Stimulated activated CD8-positive, alpha-beta memory T cell treated with anti-CD3 and anti-CD28 coated beads, Interleukin-4, amount 100 ng/mL, for 48 hours (primary cell): ENCODE measurements around the gene SRGAP2C.
"Not testable (repeated sequence)": the region's sequence is repeated elsewhere in the genome, so short reads cannot be mapped to it uniquely, and the experiment has no call there.

ENCODE experiments used
- DNase-seq: peaks from one replicate; pipeline ENCODE4 v3.0.0-alpha.2; 2020

SRGAP2C gene

DNA sequence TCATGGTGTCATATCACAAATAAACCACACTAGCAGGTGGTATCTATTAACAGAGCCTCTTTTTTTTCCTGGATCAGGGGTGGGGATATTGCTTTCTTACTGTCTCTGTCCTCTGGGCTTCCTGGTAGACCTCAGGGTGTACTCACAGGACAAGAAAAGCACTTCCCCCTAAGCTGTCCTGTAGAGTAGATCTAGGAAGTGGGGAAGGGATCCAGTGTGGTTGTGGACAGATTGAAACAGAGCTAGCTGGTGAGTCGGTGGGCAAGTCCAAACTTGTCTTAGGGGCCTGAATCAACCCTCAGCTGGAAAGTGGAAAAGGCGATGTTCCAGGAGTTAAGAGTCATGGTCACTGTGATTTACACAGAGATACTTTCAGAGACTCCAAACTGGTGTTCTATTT, 96.7 kb downstream of the SRGAP2C start:
- not testable (repeated sequence) for DNase-seq

DNA sequence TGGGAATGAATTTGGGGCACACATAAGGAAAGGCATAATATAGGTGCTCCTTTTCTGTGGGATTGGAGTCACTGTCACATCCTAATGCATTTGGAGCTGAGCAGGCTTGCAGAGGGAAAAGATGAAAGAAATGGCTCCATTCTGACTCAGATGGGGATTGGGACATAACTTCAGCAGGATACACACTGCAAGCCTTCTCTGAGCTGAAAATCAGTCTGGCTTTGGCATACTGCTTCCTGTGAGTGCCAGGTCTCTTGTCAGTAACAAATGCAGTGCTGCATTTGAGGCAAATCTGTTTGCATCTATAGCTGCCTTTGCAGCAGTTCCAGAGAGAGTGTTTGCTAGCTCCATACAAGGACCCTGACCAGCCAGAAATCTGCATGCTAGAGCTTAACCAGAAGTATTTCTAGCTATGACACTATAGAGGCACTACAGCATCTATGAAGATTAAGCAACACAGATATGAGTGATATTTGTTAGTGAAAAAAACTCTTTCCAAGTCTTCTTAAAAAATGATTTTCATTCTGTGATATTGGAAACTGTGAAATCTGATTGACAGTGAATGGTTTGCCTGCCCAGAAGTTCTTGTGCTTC, 98.9 kb downstream of the SRGAP2C start:
- DNase-seq = not testable (repeated sequence)

DNA sequence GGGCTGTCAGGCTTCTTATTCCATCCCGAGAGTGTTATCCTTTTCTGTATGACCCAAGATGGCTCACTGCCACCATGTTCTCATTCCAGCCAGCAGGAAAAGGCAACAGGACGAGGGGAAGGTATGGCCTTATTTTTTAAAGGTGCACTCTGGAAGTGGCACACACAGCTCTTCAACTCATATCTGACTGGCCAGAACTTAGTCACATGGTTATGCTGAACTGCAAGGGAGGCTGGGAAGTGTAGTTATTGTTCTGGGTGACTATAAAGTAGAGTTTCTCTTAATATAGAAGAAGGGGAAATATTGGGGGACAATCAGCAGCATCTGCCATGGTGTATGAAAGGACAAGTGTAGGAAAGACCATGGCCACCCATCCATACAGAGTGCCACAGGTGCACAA, 107.8 kb downstream of the SRGAP2C start:
- not testable (repeated sequence) for DNase-seq

DNA sequence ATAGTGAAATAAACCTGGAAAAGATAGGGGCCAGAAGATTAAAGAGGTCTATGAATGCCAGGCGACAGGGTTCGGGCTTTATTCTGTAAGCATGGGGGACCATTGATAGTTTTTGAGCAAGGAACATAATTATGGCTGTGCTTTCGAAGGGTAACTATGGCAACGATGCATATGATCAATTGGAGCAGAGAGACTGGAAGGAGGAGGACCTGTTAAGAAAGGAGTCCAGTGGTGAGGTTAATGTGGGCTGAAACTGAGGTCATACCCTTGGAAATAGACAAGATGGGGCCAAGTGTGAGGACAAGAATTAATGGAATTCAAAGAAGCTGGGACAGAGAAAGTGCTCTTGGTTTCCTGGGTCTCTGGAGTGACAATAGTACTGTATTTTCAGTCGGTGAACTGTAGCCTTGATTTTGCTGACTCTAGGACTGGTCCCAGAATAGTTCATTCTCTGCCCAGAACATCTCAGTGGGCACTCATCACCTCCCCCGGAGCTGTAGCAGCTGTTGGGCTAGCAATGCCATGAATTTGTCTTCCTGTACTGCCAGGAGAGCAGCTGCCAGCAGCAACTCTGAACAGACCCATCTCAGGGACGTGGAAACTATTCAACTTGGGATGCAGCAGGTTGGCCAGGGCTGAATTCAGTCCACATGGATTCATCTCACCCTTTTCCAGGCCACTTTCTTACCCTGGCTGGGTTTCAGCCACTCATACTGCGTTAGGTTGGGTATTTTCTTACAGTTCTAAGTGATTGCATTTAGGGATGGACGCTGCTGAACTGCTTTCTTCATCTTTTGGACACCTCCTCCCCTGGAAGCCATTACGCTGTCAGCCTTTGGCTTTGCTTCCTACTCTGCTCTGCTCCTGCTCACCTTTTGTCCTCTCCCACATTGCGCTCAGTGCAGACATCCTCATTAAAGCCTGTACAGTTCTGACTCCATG, 108.8 kb downstream of the SRGAP2C start:
- DNase-seq = not testable (repeated sequence)

DNA sequence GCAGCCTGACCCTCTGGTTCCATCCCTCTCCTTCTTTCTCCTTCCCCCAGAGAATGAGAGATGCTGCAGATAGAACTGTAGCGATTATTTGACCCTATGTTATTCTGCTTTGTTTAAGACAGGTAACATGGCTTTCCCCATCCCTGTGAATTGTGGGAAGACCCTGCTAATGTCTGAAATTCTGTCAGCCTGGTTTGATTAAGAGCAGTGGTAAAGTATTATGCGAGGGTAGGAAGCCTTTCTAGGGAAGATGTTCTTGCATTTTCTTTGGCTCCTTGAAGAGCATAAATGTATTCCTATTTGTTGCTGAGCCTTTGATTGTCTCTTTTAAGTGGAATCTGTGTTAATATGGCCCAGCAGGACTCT, 109.4 kb downstream of the SRGAP2C start:
- not testable (repeated sequence) for DNase-seq

DNA sequence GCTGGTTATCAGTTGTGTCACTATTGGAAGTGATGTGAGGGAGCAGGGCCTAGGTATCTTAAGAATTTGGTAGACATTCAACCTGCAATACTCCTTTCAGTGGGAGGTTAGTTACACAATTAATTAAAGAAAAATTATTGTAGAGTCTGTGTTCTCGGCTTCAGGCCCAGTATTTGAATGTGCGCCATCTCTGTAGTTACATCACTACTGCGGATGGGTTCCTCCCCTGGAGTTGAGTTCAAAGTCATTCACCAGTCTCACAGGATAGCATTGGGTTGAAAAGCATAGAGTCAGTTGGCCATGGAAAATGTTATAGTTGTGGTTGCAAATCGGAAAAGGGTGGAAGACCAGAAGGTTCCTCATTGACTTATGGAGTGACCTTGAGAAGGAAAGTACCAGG, 111.8 kb downstream of the SRGAP2C start:
- DNase-seq = not testable (repeated sequence)

DNA sequence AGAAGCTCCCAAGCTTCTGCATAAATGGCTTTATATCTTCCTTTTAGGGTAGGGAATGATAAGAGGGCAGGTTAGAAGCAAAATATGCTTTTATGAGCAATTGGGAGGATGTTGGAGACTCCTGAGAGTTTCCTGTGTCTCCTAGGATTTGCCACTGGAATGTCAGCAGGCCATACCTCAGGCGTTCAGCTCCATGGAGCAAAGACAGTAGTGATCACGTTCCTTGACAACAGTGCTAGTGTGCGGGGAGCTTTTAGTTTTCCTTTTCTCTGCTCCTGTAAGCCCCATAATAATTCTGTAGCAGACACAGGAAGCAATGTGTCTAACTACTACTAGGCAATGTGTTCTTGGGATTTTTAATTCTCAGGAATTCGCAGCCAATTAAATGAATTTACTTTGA, 113.8 kb downstream of the SRGAP2C start:
- not testable (repeated sequence) for DNase-seq

DNA sequence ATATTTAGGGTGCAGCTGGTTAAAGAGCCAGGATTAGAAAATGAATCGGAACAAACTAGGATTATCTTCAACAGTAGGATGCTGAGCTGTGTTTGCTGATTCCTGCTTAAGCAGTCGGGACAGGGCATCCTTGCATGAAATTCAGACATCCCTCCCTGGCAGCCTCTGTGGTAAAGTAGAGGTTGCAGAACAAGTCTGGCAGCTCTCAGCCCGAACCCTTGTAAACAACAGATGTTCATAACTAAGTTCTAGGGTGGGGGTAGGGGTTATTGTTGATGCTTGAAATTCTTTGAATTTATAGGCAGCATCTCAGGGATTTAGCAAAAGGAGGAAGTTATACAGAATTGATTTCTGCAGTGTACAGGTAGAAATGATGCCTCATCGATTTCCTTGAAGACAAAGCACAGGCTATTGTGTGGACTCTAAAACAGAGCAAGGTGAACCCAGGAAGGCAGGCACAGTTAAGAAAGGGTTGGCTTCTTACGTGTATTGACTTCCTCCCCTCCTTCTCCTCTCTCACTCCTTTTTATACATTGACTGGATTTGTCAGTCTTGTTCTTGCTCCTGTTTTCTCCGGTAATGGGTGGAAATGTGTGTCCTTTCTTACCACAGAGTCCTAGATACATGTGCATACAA, 114.9 kb downstream of the SRGAP2C start:
- not testable (repeated sequence) for DNase-seq

DNA sequence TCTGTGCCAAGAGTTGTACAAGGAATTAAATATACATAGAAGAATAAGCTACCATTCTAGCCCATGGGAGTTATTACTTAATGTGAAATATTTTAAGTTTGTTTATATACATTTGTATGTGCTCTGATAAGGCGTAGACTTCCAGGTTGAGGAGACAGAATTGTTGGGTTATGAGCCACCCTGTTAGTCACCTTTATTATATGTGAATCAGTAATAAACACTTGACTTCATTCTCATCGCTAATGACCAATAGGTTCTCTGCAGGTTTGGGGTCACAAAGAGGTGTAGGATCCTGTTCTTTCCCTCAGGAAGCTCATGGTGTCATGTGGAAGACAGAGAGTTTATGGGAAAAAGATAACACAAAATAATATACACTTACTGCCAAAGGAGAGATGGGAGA, 117.1 kb downstream of the SRGAP2C start:
- not testable (repeated sequence) for DNase-seq

DNA sequence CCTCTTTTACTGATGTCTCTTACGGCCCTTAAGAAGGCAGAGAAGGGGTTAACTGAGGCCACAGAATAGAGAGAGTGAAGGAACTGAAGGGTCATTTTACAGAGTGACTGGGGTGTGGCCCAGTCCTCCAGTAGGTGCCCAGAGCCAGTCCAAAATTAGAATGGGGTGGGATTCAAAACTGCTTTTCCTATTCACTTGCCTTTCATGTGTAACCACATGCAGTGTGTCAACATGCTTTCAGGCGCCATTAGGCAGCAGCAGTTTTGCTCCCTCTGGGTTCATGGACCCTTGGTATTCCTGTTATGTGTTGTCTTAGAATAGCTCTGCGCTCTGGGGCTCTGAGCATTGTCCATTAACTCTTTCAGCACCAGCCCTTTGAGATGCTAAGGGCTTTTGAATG, 123.0 kb downstream of the SRGAP2C start:
- DNase-seq = not testable (repeated sequence)

DNA sequence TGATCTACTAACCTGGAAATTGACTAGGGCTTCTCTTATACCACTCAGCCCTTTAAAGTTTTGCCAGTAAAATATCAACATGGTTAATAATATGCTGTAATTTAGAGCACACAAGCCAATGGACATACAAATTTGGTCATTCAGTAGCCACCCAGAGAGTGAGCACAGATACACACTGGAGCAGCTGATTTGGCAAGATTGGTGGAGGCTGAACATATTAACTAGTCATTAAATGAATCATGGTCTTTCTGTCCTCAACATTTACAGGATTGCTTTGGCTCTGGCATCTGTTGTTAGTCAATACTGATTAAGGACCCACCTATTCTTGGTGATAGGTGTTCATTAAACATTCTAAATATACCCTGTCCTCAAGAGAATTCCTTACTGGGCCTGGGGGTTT, 130.7 kb downstream of the SRGAP2C start:
- not testable (repeated sequence) for DNase-seq

DNA sequence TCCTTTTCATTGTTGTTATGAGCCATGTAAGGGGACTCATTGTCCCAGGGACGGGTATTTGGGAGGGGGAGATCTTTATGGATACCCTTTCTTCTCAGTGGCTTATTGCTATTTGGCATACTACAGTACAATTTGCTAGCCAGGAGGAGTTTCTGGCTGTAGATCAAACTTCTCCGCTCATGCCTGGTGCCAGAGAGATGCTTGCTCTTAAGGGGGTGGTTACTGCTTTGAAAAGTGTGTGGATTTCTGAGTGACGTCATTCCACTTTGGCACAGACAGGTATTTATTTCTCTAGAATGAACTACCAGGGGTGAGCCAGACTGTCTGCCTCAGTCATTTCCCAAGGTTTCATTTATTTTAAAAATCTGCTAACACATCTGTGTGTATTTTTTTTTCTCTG, 131.3 kb downstream of the SRGAP2C start:
- DNase-seq = not testable (repeated sequence)

DNA sequence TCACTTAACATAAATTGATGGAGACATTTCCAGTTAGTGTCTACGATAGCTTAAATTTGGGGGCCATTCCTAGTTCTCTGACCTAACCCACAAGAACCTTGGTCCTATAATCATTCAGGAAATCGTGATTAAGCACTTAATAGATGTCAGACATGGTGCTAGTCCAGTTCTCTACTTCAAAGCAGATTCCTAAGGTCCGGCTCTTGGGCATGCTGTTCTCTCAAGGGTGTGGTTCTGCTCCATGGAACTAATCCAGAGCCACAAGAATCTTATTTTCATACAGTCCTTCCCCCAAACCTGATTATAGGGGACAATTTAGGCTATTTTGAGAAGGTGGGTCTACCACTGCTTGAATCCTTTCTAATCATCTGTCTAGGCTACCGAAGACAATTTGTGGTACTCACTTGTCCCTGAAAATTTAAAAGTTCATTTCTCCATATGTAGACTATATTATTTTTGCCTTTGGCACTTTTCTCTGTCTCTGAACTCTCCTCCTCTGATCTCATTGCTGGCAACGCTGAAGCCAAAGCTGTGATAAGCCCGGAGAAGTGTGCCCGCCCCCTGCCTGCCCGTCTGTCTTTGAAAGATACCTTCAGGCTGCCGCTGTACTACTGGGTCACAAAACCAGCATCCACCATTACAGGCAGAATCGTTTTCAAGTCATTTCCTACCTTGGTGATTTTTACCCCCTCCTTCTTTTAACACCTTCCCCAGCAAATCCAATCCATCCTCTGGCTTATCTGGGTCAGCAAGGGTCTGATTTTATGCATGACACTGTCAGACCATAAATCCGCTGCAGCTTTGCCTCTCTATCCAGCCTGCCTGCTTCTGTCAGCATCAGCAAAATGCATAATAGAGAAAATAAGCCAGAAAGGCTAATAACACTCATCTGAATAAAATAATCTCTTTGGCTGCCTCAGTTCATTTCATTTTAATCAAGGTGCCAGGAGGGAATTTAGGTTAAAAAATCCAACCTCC, 133.0 kb downstream of the SRGAP2C start:
- not testable (repeated sequence) for DNase-seq

DNA sequence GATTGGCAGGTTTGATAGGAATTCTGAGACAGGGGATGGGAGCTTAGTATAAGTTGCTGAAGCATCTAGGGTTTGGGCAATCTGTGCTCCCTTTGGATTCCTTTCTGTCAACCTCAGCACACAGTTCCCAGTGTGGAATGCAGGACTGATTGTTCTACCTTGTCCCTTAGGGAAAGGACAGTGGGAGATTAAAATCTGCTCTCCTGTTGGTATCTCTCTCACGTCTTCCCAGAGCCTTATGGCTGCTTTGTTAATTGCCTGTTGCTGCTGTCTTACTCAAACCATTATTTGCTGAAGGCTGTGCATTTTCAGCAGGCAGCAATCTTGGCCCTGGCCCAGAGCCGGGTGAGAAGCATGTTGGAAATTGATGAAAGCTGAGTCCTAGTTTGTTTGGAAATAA, 133.9 kb downstream of the SRGAP2C start:
- not testable (repeated sequence) for DNase-seq

DNA sequence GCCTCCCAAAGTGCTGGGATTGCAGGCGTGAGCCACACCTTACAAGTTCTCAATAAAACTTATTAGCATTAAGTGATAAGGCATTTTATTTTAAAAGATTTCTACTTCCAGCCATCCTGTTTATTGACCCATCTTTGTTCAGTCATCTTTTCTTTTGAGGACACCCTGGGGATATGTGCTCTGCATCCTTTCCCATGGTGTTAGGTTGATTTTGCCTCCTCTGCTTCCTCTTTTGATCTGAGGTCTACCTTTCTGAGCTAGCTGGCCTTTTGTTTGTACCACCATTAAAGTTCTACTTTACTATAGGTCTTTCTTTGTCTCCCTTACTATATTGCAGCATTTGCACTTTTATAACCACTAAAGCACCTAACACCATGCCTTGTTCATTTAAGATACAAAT, 136.9 kb downstream of the SRGAP2C start:
- DNase-seq = not testable (repeated sequence)

DNA sequence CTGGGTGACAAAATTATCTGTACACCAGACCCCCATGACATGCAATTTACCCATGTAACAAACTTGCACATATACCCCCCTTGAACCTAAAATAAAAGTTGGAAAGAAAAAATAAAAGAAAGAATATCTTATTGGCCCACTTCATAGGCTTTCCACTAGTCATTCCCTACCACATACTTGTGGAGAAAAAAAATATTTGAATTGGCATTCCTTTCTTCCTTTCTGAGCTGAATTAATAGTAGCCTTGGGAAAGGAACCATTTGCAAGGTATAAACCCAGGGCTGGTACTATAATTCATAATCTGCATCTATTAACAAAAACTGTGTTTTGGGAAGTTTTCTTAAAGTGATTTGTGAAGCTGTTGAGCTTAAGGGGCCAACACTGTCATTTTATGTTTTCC, 140.0 kb downstream of the SRGAP2C start:
- DNase-seq = not testable (repeated sequence)

DNA sequence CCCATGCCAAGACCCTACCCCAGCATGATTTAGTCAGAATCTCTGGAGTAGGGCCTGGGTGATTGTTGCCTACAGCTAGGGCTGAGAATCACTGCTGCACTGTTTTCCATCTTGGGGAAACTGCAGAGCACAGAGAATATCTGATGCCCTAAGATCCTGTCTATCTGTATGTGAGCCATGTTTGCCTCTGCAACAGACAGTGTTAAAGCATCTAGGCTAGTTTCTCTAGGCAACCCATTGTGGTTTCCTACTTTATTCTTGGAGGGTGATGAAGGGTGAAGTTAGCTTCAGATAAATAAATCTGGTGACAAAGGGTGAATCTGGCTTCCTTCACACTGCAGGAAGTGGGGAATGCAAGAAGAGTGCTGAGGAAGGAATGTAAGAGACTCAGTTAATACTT, 147.4 kb downstream of the SRGAP2C start:
- DNase-seq = not testable (repeated sequence)

DNA sequence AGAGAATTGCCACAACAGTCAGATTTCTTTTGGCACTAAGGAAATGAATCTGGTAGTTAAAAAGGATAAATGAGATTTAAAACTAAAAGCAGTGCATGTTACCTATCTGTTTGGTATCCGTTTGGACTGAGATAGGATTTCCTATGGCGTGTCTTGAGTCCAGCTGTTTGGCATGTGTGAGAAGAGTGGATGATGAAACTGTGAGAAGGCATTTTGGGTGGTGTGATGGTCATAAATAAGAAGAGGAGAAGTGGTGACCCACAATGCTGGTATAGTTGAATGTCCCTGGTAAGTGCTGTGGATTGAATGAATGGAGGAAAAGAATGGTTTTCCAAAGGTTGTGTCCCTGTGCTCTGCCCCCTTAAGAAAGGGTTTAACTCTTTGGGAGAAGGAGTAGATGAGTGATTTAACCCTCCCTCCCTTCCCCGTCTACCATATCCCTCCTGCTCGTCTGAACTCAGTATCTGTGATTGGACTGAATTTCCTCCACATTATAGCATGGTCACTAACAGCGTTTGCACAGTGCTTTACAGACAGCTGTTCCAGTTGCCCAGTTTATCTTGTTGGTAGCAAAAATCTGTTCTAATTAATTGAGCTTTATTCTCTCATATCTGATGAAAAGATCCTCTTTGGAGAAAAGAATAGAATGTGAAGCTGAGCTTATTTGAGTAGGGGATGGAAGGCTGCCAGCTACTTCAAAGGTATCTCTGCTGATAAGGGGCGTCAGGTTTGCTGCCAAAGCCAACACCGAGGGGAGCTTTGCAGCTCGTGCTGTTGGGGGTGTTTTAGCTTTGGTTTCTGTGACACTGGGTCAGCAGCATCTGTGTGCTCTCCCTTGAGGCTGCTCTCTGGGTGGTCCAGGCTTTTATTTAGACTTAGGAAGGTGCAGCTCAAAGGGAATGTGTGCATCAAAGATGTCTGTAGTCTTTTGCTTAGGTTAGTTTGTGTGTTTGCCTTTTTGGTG, 148.1 kb downstream of the SRGAP2C start:
- not testable (repeated sequence) for DNase-seq

DNA sequence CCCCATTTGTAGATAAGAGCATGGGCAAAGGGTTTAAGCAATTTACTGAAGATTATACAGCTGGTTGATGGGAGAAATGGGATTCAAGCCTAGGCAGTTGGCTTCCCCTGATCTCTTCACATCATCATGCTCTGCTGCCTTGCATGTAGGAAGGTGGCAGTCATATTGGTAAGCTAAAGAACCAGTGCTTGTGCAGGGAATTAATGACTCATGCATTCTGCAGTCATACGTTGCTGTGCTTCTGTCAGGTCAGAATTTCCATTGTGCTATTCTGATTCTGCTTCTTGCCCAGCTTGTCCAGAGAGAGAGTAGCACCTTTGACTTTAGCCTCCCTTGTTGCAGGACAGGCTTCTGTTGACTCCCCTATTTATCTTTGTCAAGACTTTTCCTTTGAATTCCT, 153.2 kb downstream of the SRGAP2C start:
- not testable (repeated sequence) for DNase-seq

DNA sequence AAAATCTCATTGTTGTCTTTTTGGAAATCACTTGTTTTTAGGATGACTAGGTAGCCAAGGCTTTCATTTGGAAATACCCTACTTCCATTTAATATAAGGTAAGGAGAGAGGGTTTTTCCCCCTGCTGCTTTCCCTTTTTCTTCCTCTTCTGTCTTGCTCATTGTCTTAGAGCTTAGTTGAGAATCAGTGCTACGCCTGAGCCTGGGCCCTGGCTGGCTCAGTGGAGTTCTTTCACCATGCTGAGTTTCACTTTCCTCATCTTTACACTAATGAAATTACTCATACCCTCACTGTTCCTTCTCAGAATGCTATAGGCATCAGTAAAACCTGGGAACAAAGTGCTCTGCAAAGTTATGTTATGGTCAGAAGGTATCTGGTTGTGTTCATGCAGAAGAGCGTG, 154.8 kb downstream of the SRGAP2C start:
- not testable (repeated sequence) for DNase-seq

DNA sequence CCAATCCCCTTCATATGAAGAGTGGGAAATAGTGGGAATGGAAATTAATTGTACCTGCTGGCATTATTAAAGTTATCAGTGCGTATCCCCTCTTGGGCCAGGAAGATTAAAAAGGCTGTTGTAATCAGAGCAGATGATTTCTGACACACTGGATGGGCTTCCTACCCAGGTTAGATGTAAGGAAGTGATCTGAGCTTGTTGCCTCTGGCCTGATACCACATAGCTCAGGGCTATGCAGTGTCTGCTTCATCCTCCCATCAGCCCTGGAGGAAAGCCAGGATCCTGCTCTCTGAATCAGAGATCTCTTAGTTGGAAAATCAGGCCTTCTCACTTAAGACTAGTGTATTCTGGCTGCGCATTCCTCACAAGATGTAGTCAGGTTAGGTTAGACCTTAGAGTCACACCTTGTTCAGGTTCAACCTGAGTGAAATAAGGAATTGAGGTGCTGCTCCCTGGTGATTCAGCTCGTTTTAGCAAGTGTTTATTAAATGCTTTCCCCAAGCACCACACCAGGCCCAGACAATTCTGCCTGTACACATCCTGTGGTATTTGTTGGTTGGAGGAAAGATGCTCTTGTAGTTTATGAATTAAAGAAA, 158.6 kb downstream of the SRGAP2C start:
- not testable (repeated sequence) for DNase-seq
